Progenitor cell of endocrine pancreas (in vitro differentiated cells): ENCODE results near the gene HIPK2. TPM values are rescaled to one million over a fixed set of nuclear protein-coding genes. Genes with fewer than 3 reads are reported as not detected.
"Not testable (repeated sequence)": the region's sequence is repeated elsewhere in the genome, so short reads cannot be mapped to it uniquely, and the experiment has no call there.

Source experiments
- DNase-seq: peaks from one replicate; pipeline ENCODE4 v3.0.0; 2021; ENCODE audit warnings: low spot score; ENCODE audit not compliant: unreplicated experiment
- H3K27ac Mint-ChIP-seq: 2 replicates; pipeline ENCODE4 v1.8.0; 2021; ENCODE audit warnings: mild to moderate bottlenecking, moderate library complexity, mixed read lengths
- H3K27me3 Mint-ChIP-seq: 2 replicates; pipeline ENCODE4 v1.8.0; 2021; ENCODE audit warnings: mixed read lengths
- H3K36me3 Mint-ChIP-seq: 2 replicates; pipeline ENCODE4 v1.8.0; 2022; ENCODE audit warnings: mixed read lengths; ENCODE audit not compliant: insufficient read depth
- H3K4me1 Mint-ChIP-seq: 2 replicates; pipeline ENCODE4 v1.8.0; 2021; ENCODE audit warnings: low read depth, mixed read lengths
- H3K4me3 Mint-ChIP-seq: 2 replicates; pipeline ENCODE4 v1.8.0; 2021; ENCODE audit warnings: low read depth, mild to moderate bottlenecking, moderate library complexity, mixed read lengths
- H3K9me3 Mint-ChIP-seq: 2 replicates; pipeline ENCODE4 v1.8.0; 2021; ENCODE audit warnings: low read depth, mixed read lengths
- CTCF ChIP-seq: fragments of 200-600 bp; sonication (generic); IDR thresholded peaks from one replicate; pipeline ENCODE4 v1.5.0; 2021; ENCODE audit warnings: antibody characterized with exemption, mild to moderate bottlenecking; ENCODE audit not compliant: unreplicated experiment
- total RNA-seq: library from RNA; stranded (reverse); gene quantifications from 2 replicates; pipeline ENCODE4 v1.2.1, GENCODE V29; 2021

The HIPK2 gene
- total RNA-seq, 1 donor from 2014 or later, result 146 TPM

DNA sequence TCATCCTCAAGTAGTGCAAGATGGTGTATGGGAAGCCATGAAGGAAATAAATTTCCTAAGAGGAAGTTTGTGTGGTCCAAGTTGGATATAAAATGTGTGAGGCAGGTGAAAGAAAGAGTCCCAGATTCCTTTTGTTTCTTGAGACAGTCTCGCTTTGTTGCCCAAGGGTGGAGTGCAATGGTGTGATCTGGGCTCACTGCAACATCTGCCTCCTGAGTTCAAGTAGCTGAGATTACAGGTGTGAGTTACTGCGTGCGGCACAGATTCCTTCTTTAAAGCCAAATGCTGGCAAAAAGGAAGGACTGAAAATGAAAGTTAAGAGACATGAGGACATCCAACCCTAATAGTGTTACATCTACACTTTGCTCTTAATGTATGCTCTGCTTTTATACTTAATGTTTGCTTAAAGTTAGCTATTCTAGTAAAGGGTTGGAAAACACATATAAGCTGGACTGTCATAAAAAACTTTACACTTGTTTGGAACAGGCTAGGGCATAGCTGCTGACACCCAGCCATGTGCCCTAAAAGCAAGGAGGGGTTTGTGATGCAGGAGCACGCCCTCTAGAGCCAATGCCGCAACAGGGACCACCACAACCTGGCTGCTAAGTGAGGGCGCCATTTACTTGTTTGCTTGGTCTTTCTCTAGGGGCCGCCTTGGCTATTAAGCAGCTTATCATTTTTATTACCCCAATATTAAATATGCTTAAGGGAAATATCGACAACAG lies 219.8 kb downstream of the HIPK2 start:
- no peak overlapping the region for H3K4me3 Mint-ChIP-seq
- no peak overlapping the region for H3K27ac Mint-ChIP-seq
- DNase-seq, result no peak

GRCh38 chr7:139553991-139554700 lies 223.7 kb downstream of the HIPK2 start:
- not testable (repeated sequence) for H3K27ac Mint-ChIP-seq, H3K27me3 Mint-ChIP-seq, H3K9me3 Mint-ChIP-seq, H3K36me3 Mint-ChIP-seq, DNase-seq, H3K4me3 Mint-ChIP-seq, H3K4me1 Mint-ChIP-seq

More for the DNA sequence above, 219.8 kb downstream of the HIPK2 start:
- TF ChIP-seq CTCF, result no peak
- no peaks in the 10 kb centered on the region for H3K27me3 Mint-ChIP-seq
- peaks cover 6% of the 10 kb centered on the region for H3K9me3 Mint-ChIP-seq
- no peaks in the 10 kb centered on the region for H3K4me1 Mint-ChIP-seq
- H3K36me3 Mint-ChIP-seq, result peaks cover 7% of the 10 kb centered on the region

DNA sequence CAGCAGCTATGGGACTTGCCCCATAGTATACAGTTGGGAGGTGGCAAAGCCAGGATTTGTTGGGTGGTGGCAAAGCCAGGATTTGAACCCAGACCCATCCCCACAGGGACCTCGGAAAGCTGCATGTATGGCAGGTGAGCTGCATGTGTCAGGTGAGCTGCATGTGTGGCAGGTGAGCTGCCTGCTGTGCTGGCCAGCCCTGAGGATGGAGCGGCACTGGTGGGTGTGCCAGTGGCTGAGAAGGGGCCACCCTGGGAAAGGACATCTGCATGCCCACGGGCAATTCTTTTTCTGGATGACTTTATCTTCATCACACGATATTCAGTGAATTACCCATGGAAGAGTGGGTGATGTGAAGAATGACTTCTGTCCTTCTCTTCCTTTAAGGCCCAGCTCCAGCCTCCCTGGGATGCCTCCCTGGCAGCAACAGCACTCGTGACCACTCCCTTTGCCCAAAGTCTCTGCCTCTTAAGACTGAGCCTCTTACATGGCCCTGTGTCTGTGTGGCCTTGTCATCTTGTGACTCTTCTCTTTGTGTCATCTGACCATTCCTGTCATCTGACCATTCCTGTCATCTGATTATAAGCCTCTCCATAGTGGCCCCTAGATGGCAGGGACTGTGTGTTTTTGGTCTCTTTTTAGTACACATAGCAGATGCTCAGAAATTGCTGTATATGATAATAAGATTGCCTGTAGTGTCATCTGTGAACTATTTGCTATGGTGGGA lies 229.3 kb downstream of the HIPK2 start:
- peaks cover 8% of the 10 kb centered on the region for H3K9me3 Mint-ChIP-seq
- H3K36me3 Mint-ChIP-seq, result no peaks in the 10 kb centered on the region
- H3K4me3 Mint-ChIP-seq, result no peak overlapping the region
- H3K27me3 Mint-ChIP-seq, result peaks cover 4% of the 10 kb centered on the region
- no peak for TF ChIP-seq CTCF
- DNase-seq, result no peak
- H3K27ac Mint-ChIP-seq, result no peak overlapping the region
- H3K4me1 Mint-ChIP-seq, result no peaks in the 10 kb centered on the region

DNA sequence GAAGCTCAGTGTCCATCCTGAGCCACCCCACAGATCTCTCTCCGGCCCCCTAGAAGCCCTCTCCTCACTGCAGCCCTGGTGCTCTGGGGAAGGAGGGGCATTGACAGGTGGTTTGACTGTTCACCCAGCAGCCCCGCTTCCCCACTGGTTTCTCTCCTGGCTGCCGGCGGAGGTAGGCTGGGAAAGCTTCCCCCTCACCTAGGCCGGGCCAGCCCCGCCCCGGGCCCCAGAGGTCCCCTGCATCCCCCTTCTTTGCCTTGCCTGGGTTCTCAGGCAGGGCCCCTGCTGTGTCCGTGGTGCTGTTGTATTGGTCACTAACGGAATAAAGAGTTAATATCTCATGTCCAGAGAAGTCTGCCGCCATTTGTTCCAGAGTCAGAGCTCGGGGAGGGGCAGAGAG lies 233.2 kb downstream of the HIPK2 start:
- no peak for TF ChIP-seq CTCF
- no peaks in the 10 kb centered on the region for H3K36me3 Mint-ChIP-seq
- no peaks in the 10 kb centered on the region for H3K9me3 Mint-ChIP-seq
- H3K4me1 Mint-ChIP-seq, result no peaks in the 10 kb centered on the region
- DNase-seq, result no peak
- H3K4me3 Mint-ChIP-seq, result no peak overlapping the region
- no peak overlapping the region for H3K27ac Mint-ChIP-seq
- H3K27me3 Mint-ChIP-seq, result peaks cover 12% of the 10 kb centered on the region

DNA sequence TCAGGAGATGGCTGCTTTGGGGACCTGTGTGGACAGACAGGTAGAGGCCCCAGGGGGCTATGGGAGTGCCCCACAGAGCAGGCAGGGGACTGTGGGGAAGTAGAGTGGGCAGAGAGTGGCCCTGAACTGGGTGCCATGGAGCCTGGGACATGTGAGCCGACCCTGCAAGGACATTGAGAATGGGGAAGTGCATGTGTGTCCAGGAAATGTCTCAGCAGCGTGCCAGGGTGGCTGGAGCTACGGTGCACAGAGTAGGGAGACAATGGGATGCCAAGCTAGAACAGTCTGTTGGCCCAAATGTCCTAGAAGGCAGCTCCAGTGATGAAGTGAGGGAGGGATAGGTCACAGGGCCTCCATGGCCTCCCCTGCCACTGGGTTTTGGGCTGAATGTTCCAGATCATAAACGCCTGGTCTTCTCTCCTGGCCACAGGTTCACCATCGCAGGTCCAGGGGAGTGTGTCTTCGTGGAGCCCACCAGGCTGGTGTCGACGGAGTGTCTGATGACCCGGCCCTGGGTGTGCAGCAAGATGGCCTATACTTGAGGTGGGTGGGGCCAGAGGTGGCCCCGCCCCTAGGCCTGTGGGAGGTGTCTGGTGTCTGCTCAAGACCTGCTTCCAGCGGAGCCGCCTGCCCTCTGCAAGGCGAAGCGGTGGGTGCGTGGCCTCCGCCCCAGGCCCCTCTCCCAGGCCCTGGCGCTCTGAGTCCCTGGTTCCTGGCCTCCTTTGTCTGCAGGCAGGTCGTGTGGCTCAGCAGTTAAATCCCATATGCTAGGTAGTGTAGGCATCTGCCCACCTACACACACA lies 233.8 kb downstream of the HIPK2 start:
- Mint-ChIP-seq H3K27ac (no peak overlapping the region), H3K9me3 (no peaks in the 10 kb centered on the region), H3K4me3 (no peak overlapping the region), H3K36me3 (no peaks in the 10 kb centered on the region), H3K27me3 (peaks cover 19% of the 10 kb centered on the region), H3K4me1 (no peaks in the 10 kb centered on the region)
- DNase-seq, result no peak
- TF ChIP-seq CTCF, result no peak
